Right lobe of liver (tissue), 6 donors: Measurements from ENCODE around the gene RNF20. TPM values are rescaled to one million over a fixed set of nuclear protein-coding genes. Genes with fewer than 3 reads are reported as not detected.

ENCODE experiments used
- ATAC-seq, 4 donors: fragments of 200-7000 bp; cut with Tn5 transposase; one replicate each; pipeline ENCODE4 v1.9.1; 2020; ENCODE audit warnings: mild to moderate bottlenecking in 4 of 4, moderate library complexity in 4 of 4
- DNase-seq, 3 donors: peaks; one replicate each; pipeline ENCODE4 v3.0.0-alpha.2; 2020
- H3K27ac ChIP-seq, 3 donors: fragments of 200-600 bp; one replicate each; pipeline ENCODE4 v1.8.0; 2022
- H3K27me3 ChIP-seq, 2 donors: fragments of 200-600 bp; one replicate each; pipeline ENCODE4 v1.8.0; 2022
- H3K36me3 ChIP-seq, 4 donors: fragments of 200-600 bp; sonication (generic) in 1 of 4; one replicate each; pipeline versions ENCODE4 v1.5.1 to v1.8.0; 2017 to 2022; ENCODE audit warnings: control low read depth in 1 of 4
- H3K4me1 ChIP-seq, 4 donors: fragments of 200-600 bp; sonication (generic) in 1 of 4; one replicate each; pipeline versions ENCODE4 v1.5.1 to v1.8.0; 2017 to 2022; ENCODE audit warnings: control low read depth in 1 of 4
- H3K4me3 ChIP-seq, 3 donors: fragments of 200-600 bp; one replicate each; pipeline ENCODE4 v1.8.0; 2022
- H3K9me3 ChIP-seq, 4 donors: fragments of 200-600 bp; sonication (generic) in 1 of 4; one replicate each; pipeline versions ENCODE4 v1.5.1 to v1.8.0; 2017 to 2022; ENCODE audit warnings: control low read depth in 1 of 4
- CTCF ChIP-seq, 4 donors: fragments of 200-600 bp in 3 of 4; fragments of 450-650 bp in 1 of 4; IDR thresholded peaks; one replicate each; pipeline versions ENCODE4 v1.5.1 to v1.8.0; 2016 to 2022; ENCODE audit warnings: antibody characterized with exemption in 4 of 4, mild to moderate bottlenecking in 2 of 4
- POLR2A ChIP-seq: fragments of 450-650 bp; IDR thresholded peaks from one replicate; pipeline ENCODE4 v1.6.1; 2017; ENCODE audit warnings: antibody characterized with exemption, mild to moderate bottlenecking
- WGBS: methylation state at CpG from one replicate; pipeline ENCODE4 v1.1.6; 2018; ENCODE audit warnings: low coverage, low lambda C conversion rate; ENCODE audit not compliant: insufficient coverage; ENCODE audit errors: missing lambda C conversion rate; 5-methylcytosine and 5-hydroxymethylcytosine counted together
- intact Hi-C, 2 donors: fragments of 100-400 bp; cut with DNase I; formaldehyde crosslinking; loops; one replicate each; pipeline versions ENCODE4 v1.11.2 to v1.14.1; 2022
- total RNA-seq, 6 experiments: library from RNA; depleted of rRNA in 2 of 6; stranded (reverse); fragments of >200 nt in 2 of 6; fragmentation: NEBNext Ultra II Directional in 3 of 6; extraction: Animal tissue kit (Norgen Biotek cat#: 25700) in 3 of 6; gene quantifications; one replicate each; pipeline versions ENCODE4 v1.1.0 to v1.2.4, GENCODE V29; 2016 to 2023
- donor health status: DM: no; HTN: yes; CAD: no.
- donor health status: DM: no; HTN: no; CAD: no.
- donor health status: DM: no; HTN: no; CAD: no.
- donor health status: DM: no; HTN: yes; CAD: no.
- donor health status: DM: no; HTN: yes; CAD: no.

Gene RNF20
- total RNA-seq, 6 experiments from 2014 or later = 8.7 to 19.8 (median 16.1) TPM

GRCh38 chr9:101486693-101487442, 46.8 kb upstream of the RNF20 start:
- ATAC-seq = peak; percentile 79 to 95 (median 86)
- Histone ChIP-seq H3K4me1 (peaks cover 0 to 15% (median 3%) of the 10 kb centered on the region in 4 donors), H3K27me3 (peaks cover 0 to 10% of the 10 kb centered on the region in 2 donors), H3K27ac (peak overlapping the region; percentile 35 to 59 (median 40)), H3K36me3 (no peaks in the 10 kb centered on the region), H3K9me3 (no peaks in the 10 kb centered on the region), H3K4me3 (peak overlapping the region; percentile 47 to 57 (median 51))
- 2% methylated on average over 26 of the region's 53 CpGs for WGBS
- intact Hi-C loops = no loop called here
- no peak for TF ChIP-seq CTCF (IDR thresholded peaks at IDR 0.05)
- peak; percentile 61 for TF ChIP-seq POLR2A
- peak; percentile 59 to 72 (median 61) for DNase-seq

GRCh38 chr9:101487443-101487840, 46.2 kb upstream of the RNF20 start:
- Histone ChIP-seq H3K4me1 (peaks cover 0 to 15% (median 3%) of the 10 kb centered on the region in 4 donors), H3K27me3 (peaks cover 0 to 10% of the 10 kb centered on the region in 2 donors), H3K27ac (peak overlapping the region in 2 of 3 donors; percentile 16 to 59), H3K36me3 (no peaks in the 10 kb centered on the region), H3K9me3 (no peaks in the 10 kb centered on the region), H3K4me3 (peak overlapping the region in 2 of 3 donors; percentile 47 to 57)
- DNase-seq (no peak), ATAC-seq (peak in 1 of 4 donors; percentile 9)
- 32% methylated on average over 9 of the region's 9 CpGs for WGBS
- intact Hi-C loops = no loop called here
- no peak for TF ChIP-seq CTCF (IDR thresholded peaks at IDR 0.05)
- no peak for TF ChIP-seq POLR2A

- H3K27ac ChIP-seq = no peak overlapping the region
These were observed 37.8 kb upstream of the RNF20 start for GRCh38 chr9:101495810-101496209.

GRCh38 chr9:101498323-101498722, 35.3 kb upstream of the RNF20 start:
- H3K9me3 ChIP-seq = no peaks in the 10 kb centered on the region
- intact Hi-C loops = no loop called here
- H3K27me3 ChIP-seq = no peaks in the 10 kb centered on the region
- peak in 3 of 4 donors; percentile 26 to 53 (median 52) for ATAC-seq
- DNase-seq = no peak
- no peak overlapping the region for H3K4me3 ChIP-seq
- WGBS = 23% methylated on average over 2 of the region's 2 CpGs
- TF ChIP-seq POLR2A (no peak), CTCF (IDR thresholded peaks at IDR 0.05) (no peak)
- H3K4me1 ChIP-seq = no peaks in the 10 kb centered on the region
- H3K27ac ChIP-seq = no peak overlapping the region
- H3K36me3 ChIP-seq = no peaks in the 10 kb centered on the region

More at GRCh38 chr9:101495810-101496209, 37.8 kb upstream of the RNF20 start:
- no peaks in the 10 kb centered on the region for H3K4me1 ChIP-seq
- intact Hi-C loops = no loop called here
- H3K9me3 ChIP-seq = no peaks in the 10 kb centered on the region
- no peak for ATAC-seq
- no peak for DNase-seq
- 18% methylated on average over 1 of the region's 1 CpG for WGBS
- H3K4me3 ChIP-seq = no peak overlapping the region
- no peaks in the 10 kb centered on the region for H3K36me3 ChIP-seq
- TF ChIP-seq CTCF (IDR thresholded peaks at IDR 0.05) = no peak
- no peak for TF ChIP-seq POLR2A
- no peaks in the 10 kb centered on the region for H3K27me3 ChIP-seq
